Loucy (cell line): ENCODE data around the gene PRG2.

Experiments
- H2AFZ ChIP-seq: fragments of 200-600 bp; sonication (generic); 2 replicates; pipeline ENCODE4 v1.6.0; 2016; ENCODE audit warnings: antibody characterized with exemption, mild to moderate bottlenecking, low read length, moderate library complexity
- H3F3A ChIP-seq: fragments of 200-600 bp; 2 replicates; pipeline ENCODE4 v1.6.0; 2016; ENCODE audit warnings: antibody characterized with exemption, low read depth, mild to moderate bottlenecking
- H3K27me3 ChIP-seq: fragments of 200-600 bp; sonication (generic); 2 replicates; pipeline ENCODE4 v1.6.1; 2014; ENCODE audit warnings: low read length, mild to moderate bottlenecking; ENCODE audit not compliant: insufficient read depth, poor library complexity, severe bottlenecking
- H3K36me3 ChIP-seq: fragments of 200-600 bp; sonication (generic); 2 replicates; pipeline ENCODE4 v1.6.1; 2016; ENCODE audit warnings: low read length; ENCODE audit not compliant: insufficient read depth
- H3K4me1 ChIP-seq: fragments of 200-600 bp; sonication (generic); 2 replicates; pipeline ENCODE4 v1.5.1; 2014; ENCODE audit warnings: low read length, mild to moderate bottlenecking; ENCODE audit not compliant: insufficient read depth, poor library complexity, severe bottlenecking
- H3K4me2 ChIP-seq: fragments of 200-600 bp; sonication (generic); 2 replicates; pipeline ENCODE4 v1.6.0; 2014; ENCODE audit warnings: antibody characterized with exemption, low read length, low read depth, mild to moderate bottlenecking; ENCODE audit not compliant: poor library complexity, severe bottlenecking
- H3K4me3 ChIP-seq: fragments of 200-600 bp; sonication (generic); 2 replicates; pipeline ENCODE4 v1.5.1; 2014; ENCODE audit warnings: low read length, mild to moderate bottlenecking, mixed read lengths; ENCODE audit not compliant: poor library complexity, severe bottlenecking
- H3K79me2 ChIP-seq: fragments of 200-600 bp; sonication (generic); 2 replicates; pipeline ENCODE4 v1.6.1; 2014; ENCODE audit warnings: low read length; ENCODE audit not compliant: insufficient read depth
- H3K9ac ChIP-seq: fragments of 200-600 bp; sonication (generic); 2 replicates; pipeline ENCODE4 v1.6.0; 2014; ENCODE audit warnings: mild to moderate bottlenecking, low read depth, low read length, moderate library complexity; ENCODE audit not compliant: poor library complexity, severe bottlenecking
- H3K9me2 ChIP-seq: fragments of 200-600 bp; sonication (generic); replicated peaks from 2 replicates; pipeline ENCODE4 v1.6.1; 2016; ENCODE audit warnings: low read depth, low read length, mixed read lengths
- H3K9me3 ChIP-seq: fragments of 200-600 bp; sonication (generic); 2 replicates; pipeline ENCODE4 v1.6.1; 2014; ENCODE audit warnings: mild to moderate bottlenecking, antibody characterized with exemption, low read length, low read depth; ENCODE audit not compliant: insufficient read depth
- H4K20me1 ChIP-seq: fragments of 200-600 bp; sonication (generic); 2 replicates; pipeline ENCODE4 v1.6.0; 2014; ENCODE audit warnings: antibody characterized with exemption, low read length, mild to moderate bottlenecking; ENCODE audit not compliant: insufficient read depth, poor library complexity, severe bottlenecking
- CTCF ChIP-seq: fragments of 200-600 bp; sonication (generic); conservative IDR thresholded peaks from 2 replicates; pipeline ENCODE4 v1.5.1; 2014; ENCODE audit warnings: mild to moderate bottlenecking, antibody characterized with exemption, low read length
- EZH2phosphoT487 ChIP-seq: fragments of 200-600 bp; IDR thresholded peaks from 2 replicates; pipeline ENCODE4 v1.6.1; 2018; ENCODE audit warnings: antibody characterized with exemption, mild to moderate bottlenecking, moderate library complexity, borderline replicate concordance

Gene PRG2

GRCh38 chr11:57397394-57397990 lies 7.0 kb upstream of the PRG2 start:
- H4K20me1 ChIP-seq = no peaks in the 10 kb centered on the region
- H3K9me3 ChIP-seq = no peaks in the 10 kb centered on the region
- no peak overlapping the region for H3K4me2 ChIP-seq
- no peaks in the 10 kb centered on the region for H3K36me3 ChIP-seq
- no peaks in the 10 kb centered on the region for H3K27me3 ChIP-seq
- H3K79me2 ChIP-seq = no peaks in the 10 kb centered on the region
- H3K4me3 ChIP-seq = no peak overlapping the region
- no peaks in the 10 kb centered on the region for H3K9me2 ChIP-seq
- no peaks in the 10 kb centered on the region for H3F3A ChIP-seq
- H2AFZ ChIP-seq = no peak overlapping the region
- TF ChIP-seq EZH2phosphoT487 (no peak), CTCF (no peak)
- peaks cover 10% of the 10 kb centered on the region for H3K4me1 ChIP-seq
- no peak overlapping the region for H3K9ac ChIP-seq

GRCh38 chr11:57396744-57397143 lies 6.3 kb upstream of the PRG2 start:
- Histone ChIP-seq H3K36me3 (no peaks in the 10 kb centered on the region), H4K20me1 (no peaks in the 10 kb centered on the region), H2AFZ (no peak overlapping the region), H3K4me3 (no peak overlapping the region), H3F3A (no peaks in the 10 kb centered on the region), H3K27me3 (no peaks in the 10 kb centered on the region), H3K9me2 (no peaks in the 10 kb centered on the region), H3K9ac (no peak overlapping the region), H3K4me2 (no peak overlapping the region), H3K9me3 (no peaks in the 10 kb centered on the region), H3K4me1 (peaks cover 10% of the 10 kb centered on the region), H3K79me2 (no peaks in the 10 kb centered on the region)
- no peak for TF ChIP-seq CTCF
- TF ChIP-seq EZH2phosphoT487 = no peak

GRCh38 chr11:57395905-57396623 lies 5.6 kb upstream of the PRG2 start:
- Histone ChIP-seq H2AFZ (no peak overlapping the region), H4K20me1 (no peaks in the 10 kb centered on the region), H3K9ac (no peak overlapping the region), H3K4me1 (peaks cover 16% of the 10 kb centered on the region), H3K79me2 (no peaks in the 10 kb centered on the region), H3K4me3 (no peak overlapping the region), H3K9me3 (no peaks in the 10 kb centered on the region), H3K36me3 (no peaks in the 10 kb centered on the region), H3K27me3 (no peaks in the 10 kb centered on the region), H3F3A (no peaks in the 10 kb centered on the region), H3K9me2 (no peaks in the 10 kb centered on the region), H3K4me2 (no peak overlapping the region)
- no peak for TF ChIP-seq EZH2phosphoT487
- no peak for TF ChIP-seq CTCF
